ENCODE measurements around the gene IL1RAP.

The IL1RAP gene

GRCh38 chr3:190542846-190543245 is 29.0 kb downstream of the IL1RAP start:
- no peak for DNase-seq (ENCODE audit: low spot score)

- no peak for DNase-seq (ENCODE audit: low spot score)
Measured at GRCh38 chr3:190543671-190544070, 29.8 kb downstream of the IL1RAP start.

- no peak for DNase-seq (ENCODE audit: low spot score)
Measured at GRCh38 chr3:190545191-190545590, 31.3 kb downstream of the IL1RAP start.

DNA sequence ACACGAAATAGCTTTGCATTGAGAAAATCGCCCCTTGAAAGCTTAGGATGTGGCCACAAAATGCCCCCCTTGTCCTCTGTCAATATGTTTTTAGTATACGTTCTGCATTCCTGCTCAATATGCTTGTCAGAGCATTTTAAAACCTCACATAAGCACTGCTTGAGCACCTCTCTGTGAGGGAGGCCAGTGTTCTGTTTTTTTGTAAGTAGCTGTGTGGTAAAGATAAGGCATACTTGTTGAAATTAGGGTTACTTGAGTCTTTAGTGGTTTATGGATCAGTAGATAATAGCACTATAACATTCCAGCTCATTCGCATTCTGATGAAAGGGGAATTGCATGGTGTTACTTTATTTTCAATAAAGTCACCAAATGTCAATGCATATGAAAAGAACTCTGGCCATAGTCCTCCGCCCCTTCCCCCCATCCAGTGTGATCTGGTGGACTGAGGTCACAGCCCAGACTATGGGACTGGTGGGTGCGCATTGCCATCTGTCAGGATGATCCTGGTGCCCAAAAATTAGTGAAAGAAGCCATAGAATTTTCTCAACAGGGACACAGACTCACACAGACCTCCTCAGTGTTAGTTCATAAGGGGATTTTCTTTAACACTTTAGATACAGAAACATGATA is 33.1 kb downstream of the IL1RAP start:
- DNase-seq (ENCODE audit: low spot score): no peak

DNA sequence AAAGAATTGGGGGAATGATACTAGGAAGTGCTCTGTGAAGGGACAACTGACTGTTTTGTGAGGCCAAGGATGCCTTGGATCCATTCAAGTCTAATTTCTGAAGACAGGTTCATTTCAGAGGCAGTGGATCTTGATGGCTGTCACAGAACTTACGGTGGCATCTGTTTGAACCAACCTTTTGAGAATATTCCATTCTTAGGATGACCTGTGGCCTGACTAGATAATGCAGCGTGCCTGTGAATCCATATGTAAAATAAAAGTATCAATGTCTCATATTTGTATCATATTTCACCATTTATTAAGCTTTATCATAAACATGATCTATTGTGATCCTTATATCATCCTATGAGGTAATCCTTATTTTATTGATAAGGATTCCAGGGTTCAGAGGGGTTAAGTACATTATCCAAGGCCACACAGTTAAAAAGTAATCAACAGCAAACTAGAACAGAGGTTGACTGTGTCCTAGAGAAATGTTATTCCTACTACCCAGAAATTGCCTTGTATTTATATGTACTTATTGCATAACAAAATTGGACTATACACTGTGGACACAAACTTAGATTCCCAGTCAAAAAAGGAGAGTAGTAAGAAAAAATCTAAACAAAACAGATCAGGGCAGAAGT is 34.3 kb downstream of the IL1RAP start:
- no peak for DNase-seq (ENCODE audit: low spot score)

GRCh38 chr3:190552021-190552420 is 38.1 kb downstream of the IL1RAP start:
- DNase-seq (ENCODE audit: low spot score): no peak

- no peak for DNase-seq (ENCODE audit: low spot score)
Measured at GRCh38 chr3:190552969-190553759, 39.3 kb downstream of the IL1RAP start.

DNA sequence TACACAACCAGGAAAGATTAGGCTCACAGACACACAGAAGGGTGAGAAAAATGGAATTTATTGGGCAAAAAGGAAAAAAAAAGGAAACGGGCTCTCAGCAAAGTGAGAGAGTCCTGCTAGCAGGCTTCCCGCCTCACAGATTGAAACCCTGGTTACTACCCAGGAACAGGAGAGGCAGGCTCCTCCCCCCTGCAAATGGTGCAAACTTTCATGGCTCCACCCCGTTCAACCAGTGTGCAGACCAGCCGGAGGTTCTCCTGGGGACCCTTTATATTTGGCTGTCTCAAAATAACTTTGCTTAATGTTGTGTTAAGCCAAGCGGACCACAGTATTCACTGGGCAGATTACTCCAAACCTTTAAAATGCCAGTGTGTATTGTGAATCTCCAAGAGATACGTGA is 40.3 kb downstream of the IL1RAP start:
- no peak for DNase-seq (ENCODE audit: low spot score)

DNA sequence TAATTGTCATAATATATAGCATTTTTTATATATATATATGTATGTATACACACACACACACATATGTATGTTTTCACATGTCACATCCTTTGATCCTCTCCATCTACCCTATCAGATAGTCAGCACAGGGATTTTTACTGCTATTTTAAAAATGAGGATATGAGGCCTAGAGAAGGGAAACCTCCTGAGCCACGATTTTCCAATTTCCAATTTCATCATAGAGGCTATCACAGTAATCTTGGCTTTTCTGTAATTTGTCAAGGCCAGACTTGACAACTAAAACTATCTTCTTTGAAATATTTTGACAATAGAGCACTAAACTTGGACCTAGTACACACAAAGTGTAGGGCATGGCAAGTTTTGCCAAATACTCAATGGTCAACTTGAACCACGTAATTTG is 42.5 kb downstream of the IL1RAP start:
- DNase-seq (ENCODE audit: low spot score): no peak

DNA sequence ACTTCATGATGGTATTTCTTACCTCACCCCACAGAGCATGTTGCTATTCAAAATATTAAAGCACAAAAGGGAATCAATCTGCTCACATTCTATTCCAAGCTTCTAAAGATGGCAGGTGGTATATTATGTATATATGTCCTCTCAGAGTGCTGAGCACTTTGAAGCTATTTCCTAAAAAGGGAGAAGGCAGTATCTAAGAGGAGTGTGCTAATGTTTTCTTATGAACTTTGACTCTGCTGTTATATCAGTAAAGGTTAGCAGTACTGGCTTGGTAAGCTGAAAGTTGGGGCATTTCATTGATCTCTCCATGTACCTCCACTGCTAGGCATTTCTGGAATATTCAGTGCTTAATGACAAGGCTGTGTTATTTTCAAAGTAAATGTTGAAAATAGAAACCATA is 43.4 kb downstream of the IL1RAP start:
- no peak for DNase-seq (ENCODE audit: low spot score)

DNA sequence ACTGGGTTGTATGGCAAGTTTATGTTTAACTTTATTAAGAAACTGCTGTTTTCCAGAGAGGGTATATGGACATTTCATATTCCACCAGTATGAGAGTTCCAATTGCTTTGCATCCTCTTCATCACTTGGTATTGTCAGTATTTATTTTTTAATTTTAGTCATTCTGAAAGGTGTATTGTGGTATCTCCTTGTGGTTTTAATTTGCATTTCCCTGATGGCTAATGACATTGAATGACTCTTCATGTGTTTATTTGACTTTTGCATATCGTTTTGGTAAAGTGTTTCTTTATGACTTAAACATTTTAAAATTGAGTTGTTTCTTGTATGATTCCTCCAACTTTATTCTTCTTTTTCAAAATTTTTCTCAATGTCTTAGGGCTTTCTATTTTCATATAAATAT is 44.4 kb downstream of the IL1RAP start:
- no peak for DNase-seq (ENCODE audit: low spot score)

DNA sequence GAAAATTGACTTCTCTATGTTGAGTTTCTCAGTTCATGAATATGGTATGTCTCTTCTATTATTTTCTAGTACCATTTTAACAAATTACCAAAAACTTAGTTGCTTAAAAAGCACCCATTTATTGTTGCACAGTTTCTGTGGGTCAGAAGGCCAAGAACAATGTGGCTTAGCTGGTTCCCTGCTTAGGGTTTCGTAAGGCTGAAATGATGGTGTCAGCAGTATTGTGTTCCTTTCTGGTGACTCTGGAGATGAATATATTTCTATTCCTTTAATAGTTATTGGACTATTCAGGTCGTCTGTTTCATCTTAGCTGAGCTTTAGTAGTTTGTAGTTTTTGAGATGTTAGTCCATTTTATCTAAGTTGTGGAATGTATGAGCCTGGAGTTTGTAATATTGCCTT is 44.9 kb downstream of the IL1RAP start:
- no peak for DNase-seq (ENCODE audit: low spot score)

GRCh38 chr3:190560013-190560895 is 46.4 kb downstream of the IL1RAP start:
- no peak for DNase-seq (ENCODE audit: low spot score)

GRCh38 chr3:190562866-190563510 is 49.1 kb downstream of the IL1RAP start:
- DNase-seq (ENCODE audit: low spot score): no peak

- DNase-seq (ENCODE audit: low spot score): no peak
Measured at GRCh38 chr3:190564175-190564574, 50.3 kb downstream of the IL1RAP start.

- peak; percentile 47 for DNase-seq (ENCODE audit: low spot score)
Measured at GRCh38 chr3:190566043-190566933, 52.4 kb downstream of the IL1RAP start.

- no peak for DNase-seq (ENCODE audit: low spot score)
Measured at GRCh38 chr3:190568036-190568435, 54.2 kb downstream of the IL1RAP start.

DNA sequence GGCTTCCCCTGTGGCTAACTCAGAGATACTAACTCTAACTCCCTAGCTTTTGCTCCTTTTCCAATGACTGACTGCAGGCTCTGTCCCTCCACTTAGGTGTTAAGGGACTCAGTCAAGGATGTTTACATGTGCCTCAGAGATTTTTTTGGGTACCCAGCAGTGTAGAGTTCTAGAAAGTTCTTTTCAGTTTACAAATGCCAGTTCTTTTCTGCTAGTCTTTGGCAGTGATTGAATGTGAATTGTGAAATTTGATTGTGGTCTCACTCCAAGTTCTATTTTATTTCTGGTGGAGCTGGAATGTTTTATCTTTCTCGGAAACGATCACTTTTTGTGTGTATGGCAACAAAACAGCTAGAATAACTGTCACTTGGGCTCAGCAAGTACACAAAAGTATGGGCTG is 60.6 kb downstream of the IL1RAP start:
- no peak for DNase-seq (ENCODE audit: low spot score)

- peak; percentile 33 for DNase-seq (ENCODE audit: low spot score)
Measured at GRCh38 chr3:190575437-190576185, 61.7 kb downstream of the IL1RAP start.

DNA sequence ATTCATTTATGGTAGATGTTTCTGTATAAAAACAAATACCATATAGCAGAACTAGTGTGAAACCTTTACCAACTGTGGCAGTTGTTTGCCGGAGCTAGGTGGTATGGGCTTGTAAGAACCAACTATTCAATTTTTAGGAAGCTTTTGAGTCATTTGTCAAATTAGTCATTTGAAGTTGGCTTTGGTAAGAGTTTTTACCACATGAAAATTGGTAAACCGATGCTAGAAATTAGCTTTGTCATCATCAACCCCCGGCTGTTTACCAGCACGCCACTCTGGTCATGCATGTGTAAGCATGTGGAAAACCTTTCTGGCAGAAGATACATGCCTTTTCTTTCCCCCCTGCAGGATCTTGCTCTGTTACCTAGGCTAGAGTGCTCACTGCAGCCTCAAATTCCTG is 63.3 kb downstream of the IL1RAP start:
- DNase-seq (ENCODE audit: low spot score): no peak
